HepG2 (cell line): Measurements from ENCODE around the gene NOL12. TPM values are rescaled to one million over a fixed set of nuclear protein-coding genes. Genes with fewer than 3 reads are reported as not detected.

Experiments
- ADNP ChIP-seq: sonication (generic); formaldehyde crosslinking; IDR thresholded peaks from 2 replicates; pipeline ENCODE4 v1.4.0; 2020; ENCODE audit warnings: missing genetic modification reagents
- CC2D1A ChIP-seq: sonication (generic); formaldehyde crosslinking; IDR thresholded peaks from 2 replicates; pipeline ENCODE4 v1.8.1; 2023; ENCODE audit warnings: mild to moderate bottlenecking, missing genetic modification reagents
- CREB1 ChIP-seq, 2 experiments: fragments of 450-650 bp in 1 of 2; IDR thresholded peaks; 2 replicates each; pipeline ENCODE4 v1.6.1; 2016 to 2017; ENCODE audit warnings: control low read depth in 1 of 2, mild to moderate bottlenecking in 1 of 2, missing compliant biosample characterization in 1 of 2, missing genetic modification characterization in 1 of 2
- FIP1L1 ChIP-seq: fragments of 200-400 bp; formaldehyde crosslinking; IDR thresholded peaks from 2 replicates; pipeline ENCODE4 v1.6.1; 2018; ENCODE audit warnings: low read depth, mild to moderate bottlenecking, low read length, moderate library complexity, borderline replicate concordance; ENCODE audit not compliant: insufficient read depth
- FOXK1 ChIP-seq: sonication (generic); formaldehyde crosslinking; IDR thresholded peaks from 2 replicates; pipeline ENCODE4 v1.4.0; 2020; ENCODE audit warnings: low read depth, missing genetic modification reagents, borderline replicate concordance
- GATAD2A ChIP-seq: IDR thresholded peaks from 2 replicates; pipeline ENCODE4 v1.6.1; 2016
- HDAC2 ChIP-seq: sonication (generic); formaldehyde crosslinking; IDR thresholded peaks from 2 replicates; pipeline ENCODE4 v1.4.0; 2020; ENCODE audit warnings: missing genetic modification reagents
- HES4 ChIP-seq: sonication (generic); formaldehyde crosslinking; IDR thresholded peaks from 2 replicates; pipeline ENCODE4 v1.9.0; 2021; ENCODE audit warnings: mild to moderate bottlenecking, missing genetic modification reagents, borderline replicate concordance
- HMG20B ChIP-seq: conservative IDR thresholded peaks from 2 replicates; pipeline ENCODE4 v1.6.1; 2016; ENCODE audit warnings: missing genetic modification reagents, missing compliant biosample characterization
- JUNB ChIP-seq: sonication (generic); formaldehyde crosslinking; IDR thresholded peaks from 2 replicates; pipeline ENCODE4 v1.8.0; 2022; ENCODE audit warnings: missing genetic modification reagents, mild to moderate bottlenecking, borderline replicate concordance
- NCOA2 ChIP-seq: sonication (generic); formaldehyde crosslinking; IDR thresholded peaks from 2 replicates; pipeline ENCODE4 v1.8.0; 2022; ENCODE audit warnings: inconsistent platforms
- PRMT3 ChIP-seq: sonication (generic); formaldehyde crosslinking; IDR thresholded peaks from 2 replicates; pipeline ENCODE4 v1.8.1; 2022; ENCODE audit warnings: low read depth, mild to moderate bottlenecking, moderate library complexity, missing genetic modification reagents, borderline replicate concordance
- REL ChIP-seq: sonication (generic); formaldehyde crosslinking; conservative IDR thresholded peaks from 2 replicates; pipeline ENCODE4 v1.8.0; 2022; ENCODE audit warnings: mild to moderate bottlenecking, missing genetic modification reagents, moderate library complexity
- SP1 ChIP-seq, 2 experiments: fragments of 450-650 bp in 1 of 2; sonication (generic) in 1 of 2; formaldehyde crosslinking in 1 of 2; IDR thresholded peaks; 2 replicates each; pipeline versions ENCODE4 v1.4.0 to v1.6.1; 2016 to 2020; ENCODE audit warnings: missing genetic modification reagents in 1 of 2
- SP2 ChIP-seq: sonication (generic); formaldehyde crosslinking; IDR thresholded peaks from 2 replicates; pipeline ENCODE4 v1.5.1; 2020; ENCODE audit warnings: mild to moderate bottlenecking, missing genetic modification reagents
- SP5 ChIP-seq: IDR thresholded peaks from 2 replicates; pipeline ENCODE4 v1.6.1; 2016; ENCODE audit warnings: low read depth, borderline replicate concordance
- TEAD2 ChIP-seq: sonication (generic); formaldehyde crosslinking; IDR thresholded peaks from 2 replicates; pipeline ENCODE4 v1.9.0; 2021; ENCODE audit warnings: missing genetic modification reagents
- ZBTB21 ChIP-seq: sonication (generic); formaldehyde crosslinking; IDR thresholded peaks from 2 replicates; pipeline ENCODE4 v1.4.0; 2020; ENCODE audit warnings: missing genetic modification reagents
- ZC3H4 ChIP-seq: sonication (generic); formaldehyde crosslinking; IDR thresholded peaks from 2 replicates; pipeline ENCODE4 v1.4.0; 2020; ENCODE audit warnings: missing genetic modification reagents, borderline replicate concordance
- ZFY ChIP-seq: sonication (generic); formaldehyde crosslinking; IDR thresholded peaks from 2 replicates; pipeline ENCODE4 v1.4.0; 2020; ENCODE audit warnings: missing genetic modification reagents
- ZMAT3 ChIP-seq: sonication (generic); formaldehyde crosslinking; conservative IDR thresholded peaks from 2 replicates; pipeline ENCODE4 v1.7.0; 2021; ENCODE audit warnings: missing genetic modification reagents
- ZNF256 ChIP-seq: sonication (generic); formaldehyde crosslinking; conservative IDR thresholded peaks from 2 replicates; pipeline ENCODE4 v1.4.0; 2020; ENCODE audit warnings: missing genetic modification reagents
- ZNF263 ChIP-seq: sonication (generic); formaldehyde crosslinking; IDR thresholded peaks from 2 replicates; pipeline ENCODE4 v1.4.0; 2020; ENCODE audit warnings: missing genetic modification reagents
- ZNF329 ChIP-seq: sonication (generic); formaldehyde crosslinking; IDR thresholded peaks from 2 replicates; pipeline ENCODE4 v1.9.0; 2021; ENCODE audit warnings: low read depth, mild to moderate bottlenecking, missing genetic modification reagents
- ZNF34 ChIP-seq: sonication (generic); formaldehyde crosslinking; IDR thresholded peaks from 2 replicates; pipeline ENCODE4 v1.4.0; 2020; ENCODE audit warnings: mild to moderate bottlenecking, missing genetic modification reagents, borderline replicate concordance
- ZNF350 ChIP-seq: sonication (generic); formaldehyde crosslinking; IDR thresholded peaks from 2 replicates; pipeline ENCODE4 v1.4.0; 2020; ENCODE audit warnings: mild to moderate bottlenecking, low read depth, missing genetic modification reagents, borderline replicate concordance
- ZNF441 ChIP-seq: sonication (generic); formaldehyde crosslinking; IDR thresholded peaks from 2 replicates; pipeline ENCODE4 v1.7.0; 2021; ENCODE audit warnings: missing genetic modification reagents, borderline replicate concordance
- ZNF569 ChIP-seq: sonication (generic); formaldehyde crosslinking; IDR thresholded peaks from 2 replicates; pipeline ENCODE4 v1.5.0; 2020; ENCODE audit warnings: mild to moderate bottlenecking, missing genetic modification reagents, moderate library complexity, borderline replicate concordance
- ZNF670 ChIP-seq: sonication (generic); formaldehyde crosslinking; IDR thresholded peaks from 2 replicates; pipeline ENCODE4 v1.8.0; 2022; ENCODE audit warnings: mild to moderate bottlenecking, missing genetic modification reagents, borderline replicate concordance
- polyA plus RNA-seq, 8 experiments: library from polyadenylated mRNA; depleted of rRNA in 3 of 8; stranded (reverse) in 7 of 8; unstranded in 1 of 8; fragments of >200 nt; fragmentation: Illumina TruSeq in 4 of 8; extraction: Trizol in 4 of 8; gene quantifications; 2 replicates each; pipeline versions ENCODE4 v1.2.1 to v1.2.3, GENCODE V29; 2011 to 2016; ENCODE audit warnings: low read depth in 4 of 8, missing spikeins in 1 of 8, mixed read lengths in 1 of 8; ENCODE audit not compliant: insufficient read depth in 1 of 8
- total RNA-seq, 5 experiments: library from RNA; depleted of rRNA; stranded (reverse); fragments of >200 nt; fragmentation: Illumina TruSeq; extraction: Trizol; gene quantifications; 2 replicates each; pipeline ENCODE4 v1.2.3, GENCODE V29; 2016; ENCODE audit warnings: low read depth in 1 of 5
- TF ChIP-seq, protein P1 (sequence below): IDR thresholded peaks from 2 replicates; pipeline ENCODE4 v1.6.1; 2016; ENCODE audit warnings: missing genetic modification reagents, missing compliant biosample characterization
- TF ChIP-seq, protein P2 (sequence below): sonication (generic); formaldehyde crosslinking; IDR thresholded peaks from 2 replicates; pipeline ENCODE4 v1.5.1; 2020; ENCODE audit warnings: missing genetic modification reagents, mild to moderate bottlenecking, borderline replicate concordance

The NOL12 gene
- total and polyA plus RNA-seq, 2 of the 13 experiments (the other 11 are each of a cell fraction or from before 2014, with no cell fraction given): 14.3 to 31.4 TPM

DNA sequence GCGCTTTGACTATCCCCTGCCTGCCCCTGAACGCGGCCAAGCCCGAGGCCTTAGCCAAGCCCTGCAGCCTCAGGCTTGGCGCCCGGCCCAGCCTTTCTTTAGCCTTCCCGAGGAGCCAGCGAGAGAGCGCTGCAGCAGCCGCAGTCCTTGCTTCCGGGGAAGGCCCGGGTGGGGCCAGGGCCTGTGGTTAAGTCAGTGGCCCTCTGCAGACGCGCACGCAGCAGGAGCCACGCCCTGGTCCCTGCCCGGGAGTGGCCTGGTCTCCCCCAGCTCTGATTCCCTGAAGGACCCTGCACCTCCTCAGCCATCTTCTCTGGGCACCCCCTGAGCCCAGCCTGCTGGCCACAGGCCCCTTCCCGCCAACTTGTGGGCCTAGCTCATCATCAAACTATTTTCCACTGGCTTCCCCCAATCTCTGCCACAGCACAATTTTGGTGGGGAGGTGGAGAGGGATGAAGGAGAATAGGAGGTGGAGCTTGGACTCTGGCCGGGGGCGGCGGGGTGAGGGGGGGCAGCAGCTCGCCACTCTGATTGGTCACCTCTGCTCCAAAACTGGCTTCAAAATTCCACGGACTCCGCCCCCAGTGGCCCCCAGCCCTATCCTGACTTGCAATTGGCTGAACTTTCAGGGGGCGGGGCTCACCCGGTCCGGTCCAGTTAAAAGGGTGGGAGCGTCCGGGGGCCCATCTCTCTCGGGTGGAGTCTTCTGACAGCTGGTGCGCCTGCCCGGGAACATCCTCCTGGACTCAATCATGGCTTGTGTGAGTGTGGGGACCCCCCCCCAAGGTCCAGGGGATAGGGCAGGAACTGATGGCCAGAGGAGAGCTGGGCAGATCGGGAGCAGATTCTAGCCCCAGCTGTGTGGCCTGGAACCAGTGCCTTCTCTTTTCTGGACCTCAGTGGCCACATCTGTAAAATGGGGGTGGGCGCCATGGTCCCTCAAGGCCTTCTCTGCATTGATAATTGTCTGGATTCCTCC lies 10.9 kb upstream of the NOL12 start, which contains the start of gene LGALS1 (continued):
- TF ChIP-seq GATAD2A (CRISPR knock-in tag) (peak; percentile 45), HDAC2 (CRISPR knock-in tag) (peak; percentile 24; the same call in 1 of the 2 replicates), REL (CRISPR knock-in tag) (no peak), JUNB (CRISPR knock-in tag) (no peak), HES4 (CRISPR knock-in tag) (no peak), CREB1 (IDR thresholded peaks at IDR 0.05) (no peak), CREB1 (CRISPR knock-in tag; IDR thresholded peaks at IDR 0.05) (no peak), FOXK1 (CRISPR knock-in tag) (no peak), HMG20B (no peak; the same call in 1 of the 2 replicates), TEAD2 (CRISPR knock-in tag) (no peak), NCOA2 (CRISPR knock-in tag) (no peak), ZNF569 (no peak), SP2 (CRISPR knock-in tag) (peak; percentile 49; the same call in 1 of the 2 replicates), ZFY (CRISPR knock-in tag) (peak; percentile 85), ZNF670 (CRISPR knock-in tag) (no peak), CC2D1A (CRISPR knock-in tag) (no peak), ZMAT3 (CRISPR knock-in tag) (no peak), SP5 (CRISPR knock-in tag) (peak; percentile 63; the same call in 1 of the 2 replicates), ZNF441 (CRISPR knock-in tag) (0 out of 2 replicates have a peak, but pooled peaks have one; percentile 37), ADNP (CRISPR knock-in tag) (peak; percentile 32; the same call in 1 of the 2 replicates), ZC3H4 (CRISPR knock-in tag) (no peak), ZNF350 (CRISPR knock-in tag) (no peak; the same call in 1 of the 2 replicates), FIP1L1 (no peak; the same call in 1 of the 2 replicates), ZNF34 (CRISPR knock-in tag) (no peak), PRMT3 (no peak), ZNF256 (CRISPR knock-in tag) (no peak), SP1 (IDR thresholded peaks at IDR 0.05) (no peak), SP1 (CRISPR knock-in tag; IDR thresholded peaks at IDR 0.05) (peak; percentile 85), ZBTB21 (CRISPR knock-in tag) (no peak), ZNF263 (CRISPR knock-in tag) (peak; percentile 88), ZNF329 (CRISPR knock-in tag) (no peak)
- TF ChIP-seq, protein P1, sequence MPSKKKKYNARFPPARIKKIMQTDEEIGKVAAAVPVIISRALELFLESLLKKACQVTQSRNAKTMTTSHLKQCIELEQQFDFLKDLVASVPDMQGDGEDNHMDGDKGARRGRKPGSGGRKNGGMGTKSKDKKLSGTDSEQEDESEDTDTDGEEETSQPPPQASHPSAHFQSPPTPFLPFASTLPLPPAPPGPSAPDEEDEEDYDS: peak; percentile 97
- TF ChIP-seq, protein P2, sequence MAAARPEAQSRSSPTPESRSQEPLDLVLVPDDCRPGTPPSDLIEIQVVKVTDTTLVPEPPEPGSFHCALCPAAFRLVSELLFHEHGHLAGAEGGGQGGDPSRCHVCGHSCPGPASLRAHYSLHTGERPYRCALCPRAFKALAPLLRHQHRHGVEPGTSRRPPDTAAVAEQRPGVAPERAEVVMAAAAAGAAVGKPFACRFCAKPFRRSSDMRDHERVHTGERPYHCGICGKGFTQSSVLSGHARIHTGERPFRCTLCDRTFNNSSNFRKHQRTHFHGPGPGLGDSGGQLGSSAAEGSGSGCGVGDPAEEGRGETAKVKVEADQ (CRISPR knock-in tag): no peak
